Colonic mucosa (tissue), 4 donors: ENCODE results near the gene CA7. TPM values are rescaled to one million over a fixed set of nuclear protein-coding genes. Genes with fewer than 3 reads are reported as not detected.

Experiments
- DNase-seq: peaks from one replicate; pipeline ENCODE4 v3.0.0-alpha.2; 2020
- H3K27ac ChIP-seq: fragments of 200-600 bp; one replicate; pipeline ENCODE4 v1.8.0; 2021
- H3K27me3 ChIP-seq: fragments of 200-600 bp; one replicate; pipeline ENCODE4 v1.8.0; 2021
- H3K36me3 ChIP-seq: fragments of 200-600 bp; one replicate; pipeline ENCODE4 v1.8.0; 2021
- H3K4me1 ChIP-seq: fragments of 200-600 bp; one replicate; pipeline ENCODE4 v1.8.0; 2021; ENCODE audit warnings: mild to moderate bottlenecking
- H3K4me3 ChIP-seq: fragments of 200-600 bp; one replicate; pipeline ENCODE4 v1.8.0; 2021
- H3K9ac ChIP-seq, 2 donors: one replicate each; pipeline ENCODE4 v1.7.0; 2013; ENCODE audit warnings: control low read depth in 2 of 2, low read depth in 2 of 2, low read length in 2 of 2
- H3K9me3 ChIP-seq: fragments of 200-600 bp; one replicate; pipeline ENCODE4 v1.8.0; 2021
- intact Hi-C: fragments of 100-400 bp; cut with DNase I; formaldehyde crosslinking; loops from one replicate; pipeline ENCODE4 v1.14.1; 2022
- total RNA-seq, 2 donors: library from RNA; stranded (reverse); fragmentation: NEBNext Ultra II Directional in 1 of 2; extraction: Animal tissue kit (Norgen Biotek cat#: 25700) in 1 of 2; gene quantifications; one replicate each; pipeline ENCODE4 v1.2.1, GENCODE V29; 2021
- TF ChIP-seq, protein P1 (sequence below): fragments of 200-600 bp; IDR thresholded peaks from one replicate; pipeline ENCODE4 v1.8.0; 2022; ENCODE audit warnings: antibody characterized with exemption, mild to moderate bottlenecking
- donor health status: healthy.
- donor health status: DM: no; HTN: no; CAD: no.
- donor health status: DM: no; HTN: no; CAD: no.

Gene CA7
- total RNA-seq, 2 donors from 2014 or later, result 46.2 to 120 TPM

DNA sequence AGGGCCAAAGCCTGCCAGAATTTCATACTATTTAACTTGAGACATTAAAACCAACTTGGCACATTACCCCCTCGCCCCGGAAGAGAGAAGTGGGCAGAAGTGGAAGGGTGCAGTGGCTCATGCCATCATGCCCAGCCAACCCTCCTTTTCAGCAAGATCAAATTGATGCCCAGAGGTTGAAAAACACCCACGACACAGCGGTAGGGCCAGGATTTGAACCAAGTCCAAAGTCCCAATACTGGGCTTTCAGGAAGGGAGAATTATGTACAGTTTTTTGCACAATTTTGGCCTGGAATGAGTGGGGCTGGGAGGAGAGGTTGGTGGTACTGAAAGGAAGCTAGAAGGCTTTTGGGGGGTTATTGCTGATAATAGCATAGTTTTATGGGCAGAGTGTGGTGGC lies 47.1 kb downstream of the CA7 start:
- TF ChIP-seq, protein P1, sequence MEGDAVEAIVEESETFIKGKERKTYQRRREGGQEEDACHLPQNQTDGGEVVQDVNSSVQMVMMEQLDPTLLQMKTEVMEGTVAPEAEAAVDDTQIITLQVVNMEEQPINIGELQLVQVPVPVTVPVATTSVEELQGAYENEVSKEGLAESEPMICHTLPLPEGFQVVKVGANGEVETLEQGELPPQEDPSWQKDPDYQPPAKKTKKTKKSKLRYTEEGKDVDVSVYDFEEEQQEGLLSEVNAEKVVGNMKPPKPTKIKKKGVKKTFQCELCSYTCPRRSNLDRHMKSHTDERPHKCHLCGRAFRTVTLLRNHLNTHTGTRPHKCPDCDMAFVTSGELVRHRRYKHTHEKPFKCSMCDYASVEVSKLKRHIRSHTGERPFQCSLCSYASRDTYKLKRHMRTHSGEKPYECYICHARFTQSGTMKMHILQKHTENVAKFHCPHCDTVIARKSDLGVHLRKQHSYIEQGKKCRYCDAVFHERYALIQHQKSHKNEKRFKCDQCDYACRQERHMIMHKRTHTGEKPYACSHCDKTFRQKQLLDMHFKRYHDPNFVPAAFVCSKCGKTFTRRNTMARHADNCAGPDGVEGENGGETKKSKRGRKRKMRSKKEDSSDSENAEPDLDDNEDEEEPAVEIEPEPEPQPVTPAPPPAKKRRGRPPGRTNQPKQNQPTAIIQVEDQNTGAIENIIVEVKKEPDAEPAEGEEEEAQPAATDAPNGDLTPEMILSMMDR, result no peak
- Histone ChIP-seq H3K4me3 (no peak overlapping the region), H3K4me1 (peaks cover 10% of the 10 kb centered on the region), H3K9ac (no peak overlapping the region), H3K9me3 (no peaks in the 10 kb centered on the region), H3K27me3 (no peaks in the 10 kb centered on the region), H3K27ac (no peak overlapping the region), H3K36me3 (no peaks in the 10 kb centered on the region)
- intact Hi-C loops, result no loop called here
- no peak for DNase-seq

DNA sequence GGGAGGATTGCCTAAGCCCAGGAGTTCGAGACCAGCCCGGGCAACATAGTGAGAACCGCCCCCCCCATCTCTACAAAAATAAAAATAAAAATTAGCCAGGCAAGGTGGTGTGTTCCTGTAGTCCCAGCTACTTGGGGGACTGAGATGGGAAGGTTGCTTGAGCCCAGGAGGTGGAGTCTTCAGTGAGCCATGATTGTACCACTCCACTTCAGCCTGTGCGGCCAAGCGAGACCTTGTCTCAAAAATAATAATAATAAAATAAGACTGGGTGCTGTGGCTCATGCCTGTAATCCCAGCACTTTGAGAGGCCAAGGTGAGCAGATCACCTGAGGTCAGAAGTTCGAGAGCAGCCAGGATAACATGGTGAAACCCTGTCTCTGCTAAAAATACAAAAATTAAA lies 47.6 kb downstream of the CA7 start:
- no peaks in the 10 kb centered on the region for H3K9me3 ChIP-seq
- H3K27me3 ChIP-seq, result no peaks in the 10 kb centered on the region
- no peaks in the 10 kb centered on the region for H3K36me3 ChIP-seq
- no peak overlapping the region for H3K27ac ChIP-seq
- H3K9ac ChIP-seq, result no peak overlapping the region
- H3K4me3 ChIP-seq, result no peak overlapping the region
- peaks cover 10% of the 10 kb centered on the region for H3K4me1 ChIP-seq
- no peak for DNase-seq
- TF ChIP-seq, protein P1, result no peak
- intact Hi-C loops, result no loop called here

DNA sequence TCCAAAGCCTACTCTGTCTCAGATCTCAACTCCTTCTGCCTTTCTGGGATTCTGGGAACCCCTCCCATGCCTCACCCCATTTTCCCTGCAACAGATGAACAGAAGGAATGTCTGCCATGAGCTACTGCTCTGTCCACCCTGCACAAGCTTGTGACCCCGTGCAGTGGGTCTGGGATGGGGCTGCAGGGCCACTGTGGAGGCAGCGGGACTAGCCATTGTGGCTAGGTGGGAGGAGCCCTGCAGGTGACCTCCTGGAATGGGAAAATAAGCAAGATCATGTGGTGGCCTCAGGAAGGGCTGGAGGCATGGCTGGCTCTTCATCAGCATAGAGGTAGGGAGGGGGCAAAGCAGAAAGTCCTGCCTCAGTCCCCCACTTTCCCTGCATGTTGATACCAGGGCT lies 49.8 kb downstream of the CA7 start:
- intact Hi-C loops, result no loop called here
- no peak overlapping the region for H3K4me3 ChIP-seq
- TF ChIP-seq, protein P1, result no peak

DNA sequence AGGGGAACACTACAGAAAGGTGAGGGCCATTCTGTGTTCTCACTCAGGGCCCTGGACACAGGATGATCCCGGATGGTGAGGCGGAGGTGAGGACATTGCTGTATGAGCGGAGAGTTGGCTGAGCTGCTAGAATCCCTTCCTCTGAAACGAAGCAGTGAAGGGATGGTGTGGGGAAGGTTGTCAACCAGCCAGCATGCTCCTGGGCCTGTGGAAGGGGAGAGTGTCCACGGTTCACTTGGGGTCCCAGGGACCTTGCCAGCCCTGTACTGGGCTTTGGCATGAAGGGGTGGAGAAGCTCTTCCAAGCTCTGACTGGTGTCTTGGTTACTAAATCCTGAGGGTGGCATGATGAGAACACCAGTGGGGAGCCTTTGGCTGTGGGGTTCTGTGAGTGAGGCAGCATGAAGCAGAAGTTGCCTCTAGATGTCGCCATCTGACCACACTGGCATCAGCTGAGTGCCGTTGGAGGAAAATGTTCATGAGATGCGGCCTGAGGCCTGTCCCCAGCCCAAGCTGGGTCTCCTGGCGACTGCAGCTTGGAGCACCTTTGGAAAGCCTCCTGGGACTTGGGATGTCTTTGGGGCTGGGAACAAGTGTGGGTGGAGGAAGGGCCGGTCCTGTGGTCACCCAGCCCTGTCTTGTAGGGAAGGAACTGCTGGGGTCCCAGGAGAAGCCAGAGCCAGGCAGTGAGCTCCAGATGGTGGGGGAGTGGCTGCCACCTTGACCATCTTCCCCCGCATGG lies 50.9 kb downstream of the CA7 start:
- TF ChIP-seq, protein P1, result peak; percentile 68
- Histone ChIP-seq H3K36me3 (no peaks in the 10 kb centered on the region), H3K9me3 (no peaks in the 10 kb centered on the region), H3K4me1 (peaks cover 19% of the 10 kb centered on the region), H3K27ac (no peak overlapping the region), H3K4me3 (no peak overlapping the region), H3K27me3 (no peaks in the 10 kb centered on the region), H3K9ac (peak overlapping the region in 1 of 2 donors; percentile 76)
- peak; percentile 86 for DNase-seq
- intact Hi-C loops, result loop anchor here (5.0 kb wide), 1 partner anchor 37 kb away; the partner anchor contains the start of gene CIAO2B

More for the DNA sequence above, 49.8 kb downstream of the CA7 start:
- peaks cover 10% of the 10 kb centered on the region for H3K4me1 ChIP-seq
- H3K9me3 ChIP-seq, result no peaks in the 10 kb centered on the region
- H3K9ac ChIP-seq, result no peak overlapping the region
- H3K36me3 ChIP-seq, result no peaks in the 10 kb centered on the region
- no peaks in the 10 kb centered on the region for H3K27me3 ChIP-seq
- H3K27ac ChIP-seq, result no peak overlapping the region
- DNase-seq, result no peak

DNA sequence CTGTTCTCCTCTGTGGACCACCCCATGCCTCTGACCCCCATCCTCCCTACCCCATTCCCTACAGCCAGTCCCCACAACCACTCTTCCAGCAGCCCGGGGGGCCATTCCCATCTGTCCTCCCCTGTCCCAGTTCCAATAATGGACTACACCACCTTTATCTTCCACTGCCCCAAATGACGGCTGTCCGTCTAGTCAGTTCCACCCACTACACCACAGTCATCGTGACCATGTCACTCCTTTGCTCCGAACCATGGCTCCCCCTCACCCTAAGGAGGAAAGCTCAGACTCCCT lies 51.4 kb downstream of the CA7 start:
- DNase-seq, result no peak
- Histone ChIP-seq H3K9ac (peak overlapping the region in 1 of 2 donors; percentile 76), H3K36me3 (no peaks in the 10 kb centered on the region), H3K27ac (peak overlapping the region; percentile 59), H3K27me3 (no peaks in the 10 kb centered on the region), H3K4me1 (peaks cover 22% of the 10 kb centered on the region), H3K9me3 (no peaks in the 10 kb centered on the region), H3K4me3 (no peak overlapping the region)
- intact Hi-C loops, result loop anchor here (5.0 kb wide), 1 partner anchor 37 kb away; the partner anchor contains the start of gene CIAO2B
- TF ChIP-seq, protein P1, result no peak
